HG02981 (cell line): Measurements from ENCODE around the gene NEK6.

Source experiments
- ATAC-seq: cut with Tn5 transposase; IDR thresholded peaks from one replicate; pipeline ENCODE4 v1.9.1; 2021; ENCODE audit warnings: mild to moderate bottlenecking, moderate library complexity; ENCODE audit not compliant: unreplicated experiment

NEK6 gene

GRCh38 chr9:124293718-124294506 is 36.2 kb downstream of the NEK6 start:
- ATAC-seq, result no peak

DNA sequence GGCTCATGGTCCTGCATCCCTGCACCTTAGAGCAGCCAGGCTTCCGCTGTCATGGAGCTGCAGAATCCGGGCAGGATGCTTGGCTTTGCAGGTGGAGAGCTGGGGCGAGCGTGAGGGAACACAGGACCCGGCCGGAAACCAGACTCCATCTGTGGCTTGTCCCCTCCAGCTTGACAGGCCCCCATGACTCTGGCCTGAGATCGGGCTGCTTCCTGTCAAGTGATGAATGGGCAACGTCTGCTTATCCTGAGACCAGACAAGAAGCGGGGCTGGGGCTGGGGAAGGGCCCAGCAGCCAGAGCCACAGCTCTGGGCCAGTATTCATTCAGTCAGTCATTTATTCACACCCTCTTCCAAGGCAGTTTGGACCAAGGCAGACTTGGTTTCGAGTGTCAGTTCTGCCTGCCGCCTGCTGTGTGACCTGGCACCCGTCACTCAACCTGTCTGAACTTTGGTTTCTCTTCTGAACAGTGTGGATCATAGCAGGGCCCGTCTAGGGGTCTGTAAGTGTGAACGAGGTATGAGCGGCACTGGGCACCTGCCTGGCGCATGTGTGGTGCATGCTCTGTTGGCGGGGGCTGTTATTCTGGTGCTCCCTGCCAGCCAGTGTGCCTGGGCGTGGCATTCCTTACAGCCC is 37.5 kb downstream of the NEK6 start:
- no peak for ATAC-seq

GRCh38 chr9:124296094-124296493 is 38.3 kb downstream of the NEK6 start:
- ATAC-seq, result no peak

DNA sequence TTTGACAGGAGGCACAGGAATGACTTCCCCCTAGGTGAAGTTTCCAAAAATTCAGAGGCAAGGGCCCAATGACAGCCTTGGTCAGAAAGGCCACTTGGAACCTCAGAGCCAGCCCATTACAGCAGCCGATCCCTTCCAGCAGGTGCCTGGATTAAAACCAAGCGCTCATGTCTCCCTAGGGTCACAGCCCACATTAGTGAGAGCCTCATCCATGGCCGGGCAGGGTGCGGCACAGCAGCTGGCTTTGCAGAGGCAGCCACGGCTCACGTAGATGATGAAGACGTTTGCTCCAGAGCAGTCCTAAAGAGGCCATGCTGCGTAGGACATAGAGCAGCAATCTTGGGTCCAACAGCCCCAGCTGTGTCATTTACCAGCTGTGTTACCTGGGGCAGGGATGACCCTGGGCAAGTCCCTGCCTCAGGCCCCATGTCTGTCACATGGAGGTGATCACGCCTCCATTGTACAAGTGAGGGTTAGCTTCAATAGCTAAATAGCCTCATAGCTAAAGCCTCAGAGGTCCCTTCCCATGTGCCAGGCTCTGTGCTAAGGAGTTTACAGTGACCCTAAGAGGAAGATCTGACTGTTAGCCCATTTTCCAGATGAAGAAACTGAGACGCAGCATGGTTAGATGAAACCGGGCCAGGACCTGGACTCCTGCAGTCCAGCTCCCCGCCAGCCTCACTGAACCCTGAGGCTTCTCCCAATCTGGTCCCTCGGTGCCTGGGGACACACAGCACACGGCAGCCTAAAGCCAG is 39.2 kb downstream of the NEK6 start:
- ATAC-seq, result no peak

- ATAC-seq, result no peak
These were observed 39.8 kb downstream of the NEK6 start for GRCh38 chr9:124297551-124297901.

- ATAC-seq, result no peak
These were observed 40.3 kb downstream of the NEK6 start for GRCh38 chr9:124297915-124298645.

DNA sequence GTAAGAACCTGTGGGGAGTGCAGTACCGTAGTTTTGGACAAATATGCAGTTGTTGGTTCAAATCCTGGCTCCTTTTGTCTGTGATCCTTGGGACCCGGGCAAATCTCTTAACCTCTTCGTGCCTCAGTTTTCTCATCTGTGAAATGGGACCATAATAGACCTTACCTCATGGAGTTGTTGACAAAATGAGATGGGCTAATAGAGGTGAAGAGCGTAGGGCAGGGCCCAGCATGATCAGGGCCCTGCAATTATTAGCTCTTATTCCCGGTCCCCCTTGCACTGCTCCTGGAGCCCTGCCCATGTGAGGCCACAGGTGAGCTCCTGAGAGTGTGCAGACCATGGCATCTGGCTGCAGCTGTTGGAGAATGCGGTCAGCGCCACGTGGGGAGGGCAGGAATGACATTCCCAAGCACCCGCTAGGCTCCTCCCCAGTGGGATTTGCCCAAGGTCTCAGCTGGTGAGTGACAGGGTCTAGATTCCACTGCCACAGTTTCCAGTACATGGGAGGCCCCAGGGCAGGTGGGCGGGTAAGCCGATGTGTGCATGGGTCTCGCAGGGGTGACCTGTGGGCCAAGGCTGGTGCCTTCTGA is 41.0 kb downstream of the NEK6 start:
- no peak for ATAC-seq

DNA sequence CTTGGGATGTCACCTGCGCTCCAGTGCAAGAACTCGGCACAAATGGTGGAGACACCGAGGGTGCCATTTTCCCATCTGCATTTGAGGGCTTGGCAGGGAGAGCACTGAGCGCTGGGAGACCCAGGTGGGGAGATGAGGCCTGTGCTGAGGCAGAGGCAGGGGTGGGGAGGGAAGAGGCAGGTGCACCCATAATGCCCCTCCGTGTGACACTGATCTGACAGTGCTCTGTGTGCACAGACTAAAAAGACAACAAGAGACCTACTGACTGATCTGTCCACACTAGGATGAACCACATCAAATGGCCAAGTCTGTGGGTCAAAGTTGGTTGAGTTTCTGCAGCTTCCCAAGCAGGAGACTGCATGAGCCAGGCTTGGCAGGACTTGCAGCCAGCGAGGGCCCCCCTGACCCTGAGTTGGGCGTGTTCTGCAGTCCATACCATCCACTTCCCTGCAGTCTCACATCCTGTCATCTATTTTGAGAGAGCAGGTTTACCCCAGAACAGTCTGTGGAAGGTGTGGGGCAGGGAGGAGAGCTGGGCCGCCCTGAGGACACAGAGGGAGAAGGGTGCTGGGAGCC is 41.9 kb downstream of the NEK6 start:
- ATAC-seq, result no peak

DNA sequence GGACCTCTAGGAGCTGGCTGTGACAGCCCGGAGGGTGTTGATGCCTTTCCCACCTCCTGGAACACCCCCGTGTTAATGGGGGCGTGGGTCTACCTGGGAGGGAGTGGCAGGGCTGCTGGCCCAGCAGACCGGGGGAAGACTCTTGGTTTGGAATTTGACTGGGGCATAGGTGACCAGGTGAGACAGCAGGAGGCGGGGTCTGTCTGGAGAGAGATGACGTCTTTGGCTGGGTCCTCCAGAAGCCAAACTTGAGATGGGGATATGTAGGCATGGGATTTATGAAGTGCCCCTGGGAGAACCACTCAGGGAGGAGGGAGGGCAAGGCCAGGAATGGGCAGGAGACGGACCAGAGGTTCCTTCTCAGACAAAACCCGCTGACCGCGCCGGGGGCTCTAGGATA is 42.6 kb downstream of the NEK6 start:
- no peak for ATAC-seq

DNA sequence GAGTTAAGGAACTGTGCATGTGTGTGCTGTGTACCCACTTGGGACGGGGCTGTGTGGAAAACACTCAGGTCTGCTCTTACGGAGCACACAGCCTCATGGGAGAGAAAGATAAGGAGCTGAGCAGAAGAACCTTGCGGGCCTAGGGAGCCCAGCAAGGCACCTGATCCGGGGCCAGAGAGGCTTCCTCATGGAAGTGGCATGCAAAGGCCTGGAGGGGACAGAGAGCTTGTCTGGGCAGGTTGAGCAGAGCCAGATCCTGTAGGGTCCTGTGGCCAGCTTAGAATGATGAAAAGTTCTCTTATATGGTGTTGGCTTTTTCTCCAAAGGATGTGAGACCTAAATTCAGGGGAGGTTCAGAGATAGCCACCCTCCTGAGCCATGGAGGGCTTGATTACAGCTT is 45.2 kb downstream of the NEK6 start:
- no peak for ATAC-seq

GRCh38 chr9:124303762-124304161 is 46.0 kb downstream of the NEK6 start:
- no peak for ATAC-seq

GRCh38 chr9:124304285-124304684 is 46.5 kb downstream of the NEK6 start:
- ATAC-seq, result no peak

- ATAC-seq, result no peak
These were observed 48.5 kb downstream of the NEK6 start for GRCh38 chr9:124306098-124306735.

GRCh38 chr9:124307379-124308030 is 49.8 kb downstream of the NEK6 start:
- ATAC-seq, result no peak

- no peak for ATAC-seq
These were observed 51.1 kb downstream of the NEK6 start for GRCh38 chr9:124308606-124309491.

- ATAC-seq, result no peak
These were observed 51.9 kb downstream of the NEK6 start for GRCh38 chr9:124309667-124310084.

- no peak for ATAC-seq
These were observed 53.5 kb downstream of the NEK6 start for GRCh38 chr9:124311283-124311682.
